Type B pancreatic cell (in vitro differentiated cells): ENCODE data around the gene LIPH. TPM values are rescaled to one million over a fixed set of nuclear protein-coding genes. Genes with fewer than 3 reads are reported as not detected.

Experiments
- DNase-seq: peaks from one replicate; pipeline ENCODE4 v3.0.0; 2021; ENCODE audit warnings: mixed read lengths; ENCODE audit not compliant: unreplicated experiment; ENCODE audit errors: extremely low spot score
- H3K27ac Mint-ChIP-seq: 2 replicates; pipeline ENCODE4 v1.8.0; 2021; ENCODE audit warnings: mild to moderate bottlenecking, mixed read lengths
- H3K27me3 Mint-ChIP-seq: 2 replicates; pipeline ENCODE4 v1.8.0; 2021; ENCODE audit warnings: mixed read lengths
- H3K36me3 Mint-ChIP-seq: 2 replicates; pipeline ENCODE4 v1.8.0; 2021; ENCODE audit warnings: mixed read lengths
- H3K4me1 Mint-ChIP-seq: one replicate; pipeline ENCODE4 v1.8.0; 2021; ENCODE audit warnings: mixed read lengths; ENCODE audit not compliant: unreplicated experiment
- H3K4me3 Mint-ChIP-seq: 2 replicates; pipeline ENCODE4 v1.8.0; 2021; ENCODE audit warnings: mild to moderate bottlenecking, mixed read lengths
- H3K9me3 Mint-ChIP-seq: 2 replicates; pipeline ENCODE4 v1.8.0; 2021; ENCODE audit warnings: mixed read lengths
- CTCF ChIP-seq: fragments of 200-600 bp; sonication (generic); conservative IDR thresholded peaks from 2 replicates; pipeline ENCODE4 v1.5.0; 2021; ENCODE audit warnings: antibody characterized with exemption, mild to moderate bottlenecking
- total RNA-seq: library from RNA; stranded (reverse); gene quantifications from 2 replicates; pipeline ENCODE4 v1.2.1, GENCODE V29; 2021; ENCODE audit warnings: low replicate concordance

LIPH gene
- total RNA-seq, 1 donor from 2014 or later: 5.3 TPM

- Mint-ChIP-seq H3K27me3 (peaks cover 5% of the 10 kb centered on the region), H3K9me3 (no peaks in the 10 kb centered on the region), H3K36me3 (no peaks in the 10 kb centered on the region), H3K4me1 (peaks cover 6% of the 10 kb centered on the region), H3K4me3 (no peak overlapping the region), H3K27ac (no peak overlapping the region)
- TF ChIP-seq CTCF: no peak
- DNase-seq: no peak
Measured at GRCh38 chr3:185532901-185533300, 19.5 kb downstream of the LIPH start.

GRCh38 chr3:185530856-185531255 is 21.5 kb downstream of the LIPH start:
- Mint-ChIP-seq H3K27ac (no peak overlapping the region), H3K27me3 (peaks cover 5% of the 10 kb centered on the region), H3K4me3 (no peak overlapping the region), H3K9me3 (no peaks in the 10 kb centered on the region), H3K36me3 (no peaks in the 10 kb centered on the region), H3K4me1 (no peaks in the 10 kb centered on the region)
- no peak for TF ChIP-seq CTCF
- DNase-seq: no peak

- no peak for TF ChIP-seq CTCF
- H3K36me3 Mint-ChIP-seq: no peaks in the 10 kb centered on the region
- no peak for DNase-seq
Measured at GRCh38 chr3:185528532-185528931, 23.9 kb downstream of the LIPH start.

GRCh38 chr3:185527364-185527763 is 25.0 kb downstream of the LIPH start:
- Mint-ChIP-seq H3K4me1 (no peaks in the 10 kb centered on the region), H3K27me3 (peaks cover 13% of the 10 kb centered on the region), H3K4me3 (no peak overlapping the region), H3K9me3 (no peaks in the 10 kb centered on the region), H3K27ac (no peak overlapping the region), H3K36me3 (no peaks in the 10 kb centered on the region)
- TF ChIP-seq CTCF: no peak
- no peak for DNase-seq

More at GRCh38 chr3:185528532-185528931, 23.9 kb downstream of the LIPH start:
- Mint-ChIP-seq H3K4me1 (no peaks in the 10 kb centered on the region), H3K27me3 (peaks cover 13% of the 10 kb centered on the region), H3K4me3 (no peak overlapping the region), H3K9me3 (no peaks in the 10 kb centered on the region), H3K27ac (peak overlapping the region; percentile 64)

- no peaks in the 10 kb centered on the region for H3K36me3 Mint-ChIP-seq
- TF ChIP-seq CTCF: no peak
- no peak overlapping the region for H3K27ac Mint-ChIP-seq
- H3K4me3 Mint-ChIP-seq: no peak overlapping the region
- H3K27me3 Mint-ChIP-seq: peaks cover 13% of the 10 kb centered on the region
- no peaks in the 10 kb centered on the region for H3K9me3 Mint-ChIP-seq
- H3K4me1 Mint-ChIP-seq: no peaks in the 10 kb centered on the region
- DNase-seq: no peak
Measured at GRCh38 chr3:185526349-185526951, 25.9 kb downstream of the LIPH start.
